Adrenal gland (tissue), 12 donors: Measurements from ENCODE around the gene MAGI1. TPM values are rescaled to one million over a fixed set of nuclear protein-coding genes. Genes with fewer than 3 reads are reported as not detected.

Source experiments
- DNase-seq, 7 donors: peaks; one replicate each; pipeline ENCODE4 v3.0.0-alpha.2; 2019 to 2020
- H3K27ac ChIP-seq, 5 donors: fragments of 200-600 bp; sonication (generic) in 4 of 5; 1 replicate in 3 of 5; 2 replicates in 2 of 5; pipeline versions ENCODE4 v1.5.1 to v1.8.0; 2016 to 2020; ENCODE audit warnings: mild to moderate bottlenecking in 1 of 5
- H3K27me3 ChIP-seq: fragments of 200-600 bp; 2 replicates; pipeline ENCODE4 v1.8.0; 2021
- H3K36me3 ChIP-seq, 2 donors: fragments of 200-600 bp; replicated peaks in 1 of 2; 1 replicate in 1 of 2; 2 replicates in 1 of 2; pipeline versions ENCODE4 v1.5.1 to v1.8.0; 2018 to 2022
- H3K4me1 ChIP-seq, 2 donors: fragments of 200-600 bp; replicated peaks in 1 of 2; 1 replicate in 1 of 2; 2 replicates in 1 of 2; pipeline versions ENCODE4 v1.5.1 to v1.8.0; 2018 to 2021
- H3K4me3 ChIP-seq, 4 donors: fragments of 200-600 bp; sonication (generic) in 3 of 4; one replicate each; pipeline ENCODE4 v1.5.1; 2016 to 2018
- H3K9me3 ChIP-seq, 3 donors: fragments of 200-600 bp; sonication (generic) in 1 of 3; replicated peaks in 1 of 3; 1 replicate in 2 of 3; 2 replicates in 1 of 3; pipeline versions ENCODE4 v1.5.1 to v1.8.0; 2016 to 2021
- CTCF ChIP-seq, 6 experiments: fragments of 450-650 bp in 4 of 6; fragments of 200-600 bp in 2 of 6; sonication (generic) in 1 of 6; IDR thresholded peaks; 1 replicate in 5 of 6; 2 replicates in 1 of 6; pipeline versions ENCODE4 v1.5.1 to v1.8.0; 2016 to 2021; ENCODE audit warnings: antibody characterized with exemption in 6 of 6, mild to moderate bottlenecking in 2 of 6, moderate library complexity in 1 of 6
- POLR2A ChIP-seq, 2 donors: fragments of 450-650 bp; IDR thresholded peaks; one replicate each; pipeline ENCODE4 v1.6.1; 2017; ENCODE audit warnings: antibody characterized with exemption in 2 of 2, mild to moderate bottlenecking in 2 of 2, moderate library complexity in 1 of 2
- WGBS, 4 donors: extraction: QIAGEN DNeasy Blood & Tissue Kit in 2 of 4; methylation state at CpG; one replicate each; pipeline versions ENCODE4 v1.1.5 to v1.1.7; 2013 to 2017; 5-methylcytosine and 5-hydroxymethylcytosine counted together
- intact Hi-C, 2 donors: fragments of 100-400 bp; cut with DNase I; formaldehyde crosslinking; loops; one replicate each; pipeline versions ENCODE4 v1.14.1 to v1.15.0; 2022 to 2023
- polyA plus RNA-seq, 3 donors: library from polyadenylated mRNA; stranded (reverse); fragments of 200-250 nt in 2 of 3; fragments of 350-450 nt in 1 of 3; fragmentation: Illumina TruSeq in 1 of 3; extraction: RNeasy Lipid Tissue Mini Kit (QIAGEN cat#74804) in 1 of 3; gene quantifications; one replicate each; pipeline ENCODE4 v1.2.3, GENCODE V29; 2013 to 2014
- total RNA-seq, 9 donors: library from RNA; depleted of rRNA in 4 of 9; stranded (reverse); fragments of >200 nt in 4 of 9; fragments of 120-200 nt in 1 of 9; fragmentation: NEBNext Ultra II Directional in 1 of 9; extraction: Animal tissue kit (Norgen Biotek cat#: 25700) in 1 of 9; gene quantifications; one replicate each; pipeline versions ENCODE4 v1.1.0 to v1.2.4, GENCODE V29; 2013 to 2023
- donor health status: healthy with polysubstance abuse.
- donor health status: Bipolar disorder and iron deficiency.
- donor health status: DM: yes; HTN: yes; CAD: no.
- donor health status: DM: no; HTN: no; CAD: no.
- donor health status: DM: no; HTN: no; CAD: no.
- donor health status: DM: yes; HTN: yes; CAD: no.

Gene MAGI1
- total and polyA plus RNA-seq, 12 donors: 4.8 to 31.6 (median 18.5) TPM

- H3K9me3 ChIP-seq: no peaks in the 10 kb centered on the region
- no peaks in the 10 kb centered on the region for H3K36me3 ChIP-seq
- H3K4me1 ChIP-seq: peaks cover 0 to 27% of the 10 kb centered on the region in 2 donors
- H3K27ac ChIP-seq: no peak overlapping the region
- H3K27me3 ChIP-seq: no peaks in the 10 kb centered on the region
- intact Hi-C loops: no loop called here
- TF ChIP-seq POLR2A (IDR thresholded peaks at IDR 0.05): no peak
- no peak for TF ChIP-seq CTCF (IDR thresholded peaks at IDR 0.05)
- no peak overlapping the region for H3K4me3 ChIP-seq
- DNase-seq: no peak
- 61 to 100% (median 72%) methylated on average over 2 to 3 of the region's 3 CpGs for WGBS, 4 donors
Measured at GRCh38 chr3:65484964-65485363, 553.8 kb downstream of the MAGI1 start.

- Histone ChIP-seq H3K27me3 (no peaks in the 10 kb centered on the region), H3K9me3 (no peaks in the 10 kb centered on the region), H3K4me1 (peaks cover 0 to 27% of the 10 kb centered on the region in 2 donors), H3K36me3 (no peaks in the 10 kb centered on the region), H3K27ac (no peak overlapping the region), H3K4me3 (no peak overlapping the region)
- intact Hi-C loops: no loop called here
- TF ChIP-seq POLR2A (IDR thresholded peaks at IDR 0.05) (no peak), CTCF (IDR thresholded peaks at IDR 0.05) (no peak)
- DNase-seq: peak; percentile 22 to 70 (median 30)
- 61 to 68% (median 63%) methylated on average over 6 of the region's 6 CpGs for WGBS, 4 donors
Measured at GRCh38 chr3:65483480-65483879, 555.2 kb downstream of the MAGI1 start.

GRCh38 chr3:65483011-65483410 is 555.7 kb downstream of the MAGI1 start:
- Histone ChIP-seq H3K4me3 (no peak overlapping the region), H3K4me1 (peaks cover 0 to 27% of the 10 kb centered on the region in 2 donors), H3K27ac (no peak overlapping the region), H3K36me3 (no peaks in the 10 kb centered on the region), H3K27me3 (no peaks in the 10 kb centered on the region), H3K9me3 (no peaks in the 10 kb centered on the region)
- TF ChIP-seq CTCF (IDR thresholded peaks at IDR 0.05): no peak
- TF ChIP-seq POLR2A (IDR thresholded peaks at IDR 0.05): no peak
- no peak for DNase-seq
- intact Hi-C loops: no loop called here
- 54 to 67% (median 62%) methylated on average over 2 of the region's 2 CpGs for WGBS, 4 donors

GRCh38 chr3:65481085-65481484 is 557.6 kb downstream of the MAGI1 start:
- DNase-seq: no peak
- no peak overlapping the region for H3K27ac ChIP-seq
- no peaks in the 10 kb centered on the region for H3K36me3 ChIP-seq
- TF ChIP-seq POLR2A (IDR thresholded peaks at IDR 0.05) (no peak), CTCF (IDR thresholded peaks at IDR 0.05) (no peak)
- H3K9me3 ChIP-seq: no peaks in the 10 kb centered on the region
- WGBS, 4 donors: 88 to 95% (median 92%) methylated on average over 4 of the region's 4 CpGs
- no peaks in the 10 kb centered on the region for H3K27me3 ChIP-seq
- intact Hi-C loops: no loop called here
- peaks cover 0 to 21% of the 10 kb centered on the region in 2 donors for H3K4me1 ChIP-seq
- no peak overlapping the region for H3K4me3 ChIP-seq
